Endothelial cell of umbilical vein (primary cell): ENCODE results near the gene SYK. TPM values are rescaled to one million over a fixed set of nuclear protein-coding genes. Genes with fewer than 3 reads are reported as not detected.

Experiments
- BruUV-seq: library from RNA; stranded (reverse); fragments of 400-500 nt; replicated peaks from 2 replicates; lab custom pipeline; 2021; lab: Mats Ljungman, UMichigan
- CTCF ChIA-PET: fragments of 300-600, 350-600 bp; sonication (Branson Sonifier 250); formaldehyde crosslinking; loops from one replicate; lab custom pipeline; 2021; ENCODE audit warnings: antibody characterized with exemption, inconsistent platforms; lab: Charles Lee
- POLR2A ChIA-PET: fragments of 300-600, 350-600 bp; sonication (Branson Sonifier 250); formaldehyde crosslinking; loops from one replicate; lab custom pipeline; 2021; ENCODE audit warnings: antibody characterized with exemption, inconsistent platforms; lab: Charles Lee
- DNase-seq: peaks from one replicate; pipeline ENCODE4 v3.0.0-alpha.2; 2011; ENCODE audit warnings: low read depth, low spot score
- FAIRE-seq: peaks from 2 replicates; lab custom pipeline; 2011; peaks lifted over from hg19 to GRCh38; lab: Jason Lieb, UNC
- H2AFZ ChIP-seq: 2 replicates; pipeline ENCODE4 v1.6.0; 2012; ENCODE audit warnings: low read depth, low read length, control low read depth, inconsistent platforms
- H3K27ac ChIP-seq: 2 replicates; pipeline ENCODE4 v1.5.1; 2011; ENCODE audit warnings: low read depth, mild to moderate bottlenecking, control low read depth, low read length, moderate library complexity; ENCODE audit not compliant: insufficient read depth
- H3K27me3 ChIP-seq, 2 experiments: 2 replicates each; pipeline versions ENCODE4 v1.6.0 to v1.6.1; 2011; ENCODE audit warnings: low read length in 2 of 2, mixed read lengths in 1 of 2; ENCODE audit not compliant: control insufficient read depth in 2 of 2, insufficient read depth in 2 of 2
- H3K36me3 ChIP-seq, 2 experiments: 2 replicates in 1 of 2; 3 replicates in 1 of 2; pipeline ENCODE4 v1.5.1; 2011; ENCODE audit warnings: low read length in 2 of 2, mild to moderate bottlenecking in 1 of 2, moderate library complexity in 1 of 2; ENCODE audit not compliant: control insufficient read depth in 2 of 2, insufficient read depth in 2 of 2; ENCODE audit errors: extremely low read depth in 1 of 2
- H3K4me1 ChIP-seq: 3 replicates; pipeline ENCODE4 v1.5.1; 2011; ENCODE audit warnings: mild to moderate bottlenecking, low read length; ENCODE audit not compliant: control insufficient read depth, insufficient read depth; ENCODE audit errors: extremely low read depth
- H3K4me2 ChIP-seq: 2 replicates; pipeline ENCODE4 v1.6.1; 2011; ENCODE audit warnings: low read length, control low read depth, mixed read lengths; ENCODE audit not compliant: insufficient read depth
- H3K4me3 ChIP-seq, 3 experiments: fragments of 200-600 bp in 1 of 3; sonication (generic), shearing (Covaris generic) in 1 of 3; replicated peaks in 1 of 3; 2 replicates each; pipeline ENCODE4 v1.5.1; 2011 to 2016; ENCODE audit warnings: control low read depth in 3 of 3, low read length in 3 of 3, mild to moderate bottlenecking in 2 of 3, inconsistent platforms in 1 of 3, low read depth in 1 of 3, moderate library complexity in 1 of 3; ENCODE audit not compliant: insufficient read depth in 1 of 3
- H3K79me2 ChIP-seq: 2 replicates; pipeline ENCODE4 v1.6.0; 2012; ENCODE audit warnings: low read length, inconsistent platforms; ENCODE audit not compliant: control insufficient read depth, insufficient read depth
- H3K9ac ChIP-seq: replicated peaks from 2 replicates; pipeline ENCODE3; 2011; ENCODE audit warnings: low read length, control low read depth; ENCODE audit not compliant: insufficient read depth; ENCODE audit errors: extremely low read depth
- H3K9me1 ChIP-seq: replicated peaks from 3 replicates; pipeline ENCODE4 v1.6.0; 2011; ENCODE audit warnings: mild to moderate bottlenecking, low read length; ENCODE audit not compliant: control insufficient read depth, insufficient read depth; ENCODE audit errors: extremely low read depth
- H3K9me3 ChIP-seq: replicated peaks from 2 replicates; pipeline ENCODE4 v1.5.1; 2012; ENCODE audit warnings: low read length, inconsistent platforms; ENCODE audit not compliant: control insufficient read depth, insufficient read depth
- H4K20me1 ChIP-seq: replicated peaks from 2 replicates; pipeline ENCODE3; 2011; ENCODE audit warnings: mild to moderate bottlenecking, low read length; ENCODE audit not compliant: control insufficient read depth, insufficient read depth; ENCODE audit errors: extremely low read depth
- CTCF ChIP-seq, 2 donors: IDR thresholded peaks; 1 replicate in 1 of 2; 2 replicates in 1 of 2; pipeline ENCODE4 v1.5.1; 2011; ENCODE audit warnings: low read length in 2 of 2, mild to moderate bottlenecking in 2 of 2, moderate library complexity in 2 of 2, control low read depth in 1 of 2, inconsistent platforms in 1 of 2, low read depth in 1 of 2; ENCODE audit not compliant: insufficient read depth in 1 of 2; ENCODE audit errors: extremely low read depth in 1 of 2
- EZH2 ChIP-seq: IDR thresholded peaks from 2 replicates; pipeline ENCODE4 v1.6.1; 2012; ENCODE audit warnings: borderline replicate concordance, low read depth, mild to moderate bottlenecking, moderate library complexity, low read length, inconsistent platforms; ENCODE audit not compliant: severe bottlenecking
- FOS ChIP-seq: IDR thresholded peaks from 2 replicates; pipeline ENCODE4 v1.6.1; 2011; ENCODE audit warnings: mild to moderate bottlenecking, low read length, moderate library complexity, borderline replicate concordance; ENCODE audit not compliant: insufficient read depth
- GATA2 ChIP-seq: IDR thresholded peaks from 2 replicates; pipeline ENCODE4 v1.7.0; 2011; ENCODE audit warnings: low read depth, mild to moderate bottlenecking, moderate library complexity, mixed read lengths, low read length; ENCODE audit not compliant: insufficient read length, insufficient read depth
- JUN ChIP-seq: IDR thresholded peaks from 2 replicates; pipeline ENCODE4 v1.6.1; 2011; ENCODE audit warnings: borderline replicate concordance, low read depth; ENCODE audit not compliant: insufficient read length, insufficient read depth
- MAX ChIP-seq: IDR thresholded peaks from 2 replicates; pipeline ENCODE4 v1.6.1; 2011; ENCODE audit not compliant: insufficient read depth, insufficient read length
- MYC ChIP-seq: IDR thresholded peaks from one replicate; pipeline ENCODE4 v1.6.1; 2011; ENCODE audit warnings: mild to moderate bottlenecking, low read depth, low read length
- POLR2A ChIP-seq: IDR thresholded peaks from 2 replicates; pipeline ENCODE4 v1.6.1; 2012; ENCODE audit warnings: low read depth, mild to moderate bottlenecking, control low read depth, low read length
- POLR2AphosphoS5 ChIP-seq: IDR thresholded peaks from 2 replicates; pipeline ENCODE4 v1.6.1; 2012; ENCODE audit warnings: low read depth, mild to moderate bottlenecking, control low read depth, low read length, moderate library complexity; ENCODE audit not compliant: insufficient read depth
- dilution Hi-C: fragments of 300-500 bp; cut with MboI; formaldehyde crosslinking; loops from one replicate; pipeline ENCODE4 v1.15.0; 2019; ENCODE audit warnings: low sequenced_read_pairs; ENCODE audit not compliant: extremely low pct_ligation_motif_present
- intact Hi-C: fragments of 100-400 bp; cut with micrococcal nuclease; formaldehyde crosslinking; loops from one replicate; pipeline ENCODE4 v1.10.0; 2022
- polyA plus RNA-seq, 4 experiments: library from polyadenylated mRNA; depleted of rRNA in 3 of 4; stranded (reverse) in 3 of 4; unstranded in 1 of 4; fragments of >200 nt; gene quantifications; 2 replicates each; pipeline versions ENCODE4 v1.2.1 to v1.2.3, GENCODE V29; 2011 to 2012; ENCODE audit warnings: missing spikeins in 1 of 4
- total RNA-seq: library from RNA; stranded (reverse); gene quantifications from 2 replicates; pipeline ENCODE4 v1.2.3, GENCODE V29; 2021

SYK gene
- total and polyA plus RNA-seq, 2 donors (not counting 3 experiments of a cell fraction or from before 2014, with no cell fraction given), result not detected

- H3K79me2 ChIP-seq, result no peaks in the 10 kb centered on the region
- H2AFZ ChIP-seq, result no peak overlapping the region
- no peak overlapping the region for H3K4me2 ChIP-seq
- no peaks in the 10 kb centered on the region for H4K20me1 ChIP-seq
- DNase-seq (no peak), FAIRE-seq (no peak)
- no peaks in the 10 kb centered on the region for H3K9me1 ChIP-seq
- H3K9ac ChIP-seq, result no peak overlapping the region
- ChIA-PET POLR2A (no interaction called here), CTCF (interaction anchor here (0.7 to 1.4 kb wide), 4 partner anchors 23 to 1294 kb away, joined by 3 to 5 read pairs (median 3); no protein-coding TSS in a partner anchor)
- no peaks in the 10 kb centered on the region for H3K9me3 ChIP-seq
- H3K27me3 ChIP-seq, result peaks cover 2 to 8% of the 10 kb centered on the region in 2 experiments
- no peak overlapping the region for H3K4me3 ChIP-seq
- no peak overlapping the region for H3K27ac ChIP-seq
- BruUV-seq, result no TSS peak
- intact Hi-C loops (no loop called here), dilution Hi-C loops (no loop called here)
- H3K4me1 ChIP-seq, result no peaks in the 10 kb centered on the region
- no peaks in the 10 kb centered on the region for H3K36me3 ChIP-seq
- TF ChIP-seq MAX (no peak), CTCF (IDR thresholded peaks at IDR 0.05; ENCODE audit: extremely low read depth in 1 of 2, insufficient read depth in 1 of 2, low read depth in 1 of 2, low read length in 2 of 2) (no peak), JUN (no peak), EZH2 (no peak), GATA2 (no peak), MYC (no peak), POLR2A (no peak), POLR2AphosphoS5 (no peak), FOS (no peak)
Measured at GRCh38 chr9:90891308-90892040, 89.9 kb downstream of the SYK start.
